GM21723 (cell line): ENCODE results near the gene ECM2.
"Not testable (repeated sequence)": the region's sequence is repeated elsewhere in the genome, so short reads cannot be mapped to it uniquely, and the experiment has no call there.

Experiments used
- ATAC-seq: cut with Tn5 transposase; IDR thresholded peaks from one replicate; pipeline ENCODE4 v1.9.1; 2021; ENCODE audit warnings: mild to moderate bottlenecking, moderate library complexity; ENCODE audit not compliant: unreplicated experiment

Gene ECM2

DNA sequence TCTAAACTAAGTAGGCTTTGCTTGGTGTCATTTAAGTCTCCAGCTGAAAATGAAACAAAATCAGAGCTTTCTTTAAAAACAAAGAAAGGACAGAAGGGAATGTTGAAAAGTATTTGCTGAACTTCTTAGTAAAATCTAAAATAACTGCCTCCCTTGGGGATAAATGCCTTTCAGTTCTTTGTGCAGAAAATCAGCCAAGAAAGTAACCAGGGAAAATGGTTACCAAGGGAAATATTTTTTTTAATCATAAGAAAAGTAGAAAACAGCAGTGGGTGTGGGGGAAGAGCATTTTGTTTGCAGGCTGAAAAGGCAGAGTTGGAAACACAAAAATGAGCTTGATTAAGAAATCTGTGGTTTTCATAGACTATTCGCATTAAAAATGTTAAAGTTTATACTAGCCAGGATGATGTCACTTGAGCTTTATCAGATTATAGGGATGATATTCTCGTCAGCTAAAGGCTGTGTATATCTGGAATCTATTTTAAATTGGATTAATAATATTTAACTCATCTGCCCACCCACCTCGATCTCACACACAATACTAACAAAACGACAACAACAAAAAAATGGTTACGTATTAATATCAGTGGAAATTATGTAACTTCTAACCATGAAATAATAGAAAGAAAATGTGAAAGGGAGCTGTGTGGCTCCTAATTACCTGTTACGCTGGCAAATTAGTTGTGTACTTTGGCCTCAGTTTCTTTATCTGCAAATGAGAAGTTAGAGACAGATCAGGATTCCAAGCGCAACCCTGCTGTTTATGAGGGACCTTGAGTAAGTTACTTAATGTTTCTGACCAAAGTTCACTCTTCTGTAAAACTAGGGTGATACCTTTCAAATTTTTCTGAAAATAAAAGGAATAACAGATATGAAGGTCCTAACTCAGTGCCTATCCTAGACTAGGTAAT, at the start of gene ECM2:
TSS of gene ECM2 (minus strand) at position 51 of the 911 bp plus-strand sequence. CDS start 13,124 bp downstream, outside the sequence.
- no peak for ATAC-seq

DNA sequence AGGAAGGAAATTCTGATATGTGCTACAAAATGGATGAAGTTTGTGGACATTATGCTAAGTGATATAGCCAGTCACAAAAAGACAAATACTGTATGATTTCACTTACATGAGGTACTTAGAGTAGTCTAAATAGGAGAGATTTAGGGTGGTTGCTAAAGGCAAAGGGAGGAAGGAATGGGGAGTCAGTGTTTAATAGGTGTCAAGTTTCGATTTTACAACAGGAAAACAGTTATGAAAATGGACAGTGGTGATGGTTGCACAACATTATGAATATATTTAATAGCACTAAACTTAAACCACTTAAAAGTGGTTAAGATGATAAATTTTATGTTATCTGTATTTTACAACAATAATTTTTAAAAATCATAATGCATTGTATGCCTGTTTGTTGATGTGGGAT, 40.4 kb upstream of the ECM2 start:
- ATAC-seq = no peak

DNA sequence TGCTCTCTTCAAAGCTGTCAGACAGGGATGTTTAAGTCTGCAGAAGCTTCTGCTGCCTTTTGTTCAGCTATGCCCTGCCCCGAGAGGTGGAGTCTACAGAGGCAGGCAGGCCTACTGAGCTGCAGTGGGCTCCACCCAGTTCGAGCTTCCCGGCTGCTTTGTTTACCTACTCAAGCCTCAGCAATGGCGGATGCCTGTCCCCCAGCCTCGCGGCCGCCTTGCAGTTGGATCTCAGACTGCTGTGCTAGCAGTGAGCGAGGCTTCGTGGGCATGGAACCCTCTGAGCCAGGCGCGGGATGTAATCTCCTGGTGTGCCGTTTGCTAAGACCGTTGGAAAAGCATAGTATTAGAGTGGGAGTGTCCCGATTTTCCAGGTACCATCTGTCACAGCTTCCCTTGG, 37.8 kb upstream of the ECM2 start:
- not testable (repeated sequence) for ATAC-seq

DNA sequence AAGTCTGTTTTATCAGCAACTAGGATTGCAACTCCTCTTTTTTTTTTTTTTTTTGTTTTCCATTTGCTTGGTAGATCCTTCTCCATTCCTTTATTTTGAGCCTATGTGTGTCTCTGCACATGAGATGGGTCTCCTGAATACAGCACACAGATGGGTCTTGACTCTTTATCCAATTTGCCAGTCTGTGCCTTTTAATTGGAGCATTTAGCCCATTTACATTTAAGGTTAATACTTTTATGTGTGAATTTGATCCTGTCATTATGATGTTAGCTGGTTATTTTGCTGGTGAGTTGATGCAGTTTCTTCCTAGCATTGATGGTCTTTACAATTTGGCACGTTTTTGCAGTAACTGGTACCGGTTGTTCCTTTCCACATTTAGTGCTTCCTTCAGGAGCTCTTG, 36.1 kb upstream of the ECM2 start:
- not testable (repeated sequence) for ATAC-seq

DNA sequence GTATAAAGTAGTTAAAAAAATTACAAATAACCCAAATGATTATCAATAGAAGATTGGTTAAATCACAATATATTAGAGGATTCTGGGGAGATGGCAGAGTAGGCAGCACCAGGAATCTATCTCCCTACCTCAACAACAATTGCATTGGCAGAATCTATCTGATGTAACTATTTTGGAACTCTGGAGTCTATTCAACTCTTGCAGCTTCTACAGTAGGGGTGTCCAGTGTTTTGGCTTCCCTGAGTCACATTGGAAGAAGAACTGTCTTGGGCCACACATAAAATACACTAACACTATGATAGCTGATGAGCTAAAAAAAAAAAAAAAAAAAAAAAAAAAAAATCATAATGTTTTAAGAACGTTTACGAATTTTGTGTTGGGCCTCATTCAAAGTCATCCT, 29.2 kb upstream of the ECM2 start:
- no peak for ATAC-seq

DNA sequence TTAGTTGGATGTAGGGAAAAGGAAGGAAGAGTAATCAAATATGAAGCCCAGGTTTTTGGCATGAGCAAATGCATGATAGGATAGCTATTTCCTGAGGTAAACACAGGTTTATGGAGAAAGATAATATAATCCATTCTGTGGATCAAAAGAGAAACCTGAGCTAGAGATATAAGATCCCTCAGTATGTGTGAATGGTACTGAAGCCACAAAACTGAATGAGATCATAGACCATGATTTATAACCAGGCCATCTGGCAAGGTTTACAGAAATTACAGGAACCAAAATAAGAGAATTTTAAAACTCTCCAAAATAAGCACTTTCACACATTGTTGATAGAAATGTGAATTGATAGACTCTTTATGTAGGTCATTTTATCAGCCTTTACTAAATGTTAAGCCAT, 28.7 kb upstream of the ECM2 start:
- no peak for ATAC-seq

DNA sequence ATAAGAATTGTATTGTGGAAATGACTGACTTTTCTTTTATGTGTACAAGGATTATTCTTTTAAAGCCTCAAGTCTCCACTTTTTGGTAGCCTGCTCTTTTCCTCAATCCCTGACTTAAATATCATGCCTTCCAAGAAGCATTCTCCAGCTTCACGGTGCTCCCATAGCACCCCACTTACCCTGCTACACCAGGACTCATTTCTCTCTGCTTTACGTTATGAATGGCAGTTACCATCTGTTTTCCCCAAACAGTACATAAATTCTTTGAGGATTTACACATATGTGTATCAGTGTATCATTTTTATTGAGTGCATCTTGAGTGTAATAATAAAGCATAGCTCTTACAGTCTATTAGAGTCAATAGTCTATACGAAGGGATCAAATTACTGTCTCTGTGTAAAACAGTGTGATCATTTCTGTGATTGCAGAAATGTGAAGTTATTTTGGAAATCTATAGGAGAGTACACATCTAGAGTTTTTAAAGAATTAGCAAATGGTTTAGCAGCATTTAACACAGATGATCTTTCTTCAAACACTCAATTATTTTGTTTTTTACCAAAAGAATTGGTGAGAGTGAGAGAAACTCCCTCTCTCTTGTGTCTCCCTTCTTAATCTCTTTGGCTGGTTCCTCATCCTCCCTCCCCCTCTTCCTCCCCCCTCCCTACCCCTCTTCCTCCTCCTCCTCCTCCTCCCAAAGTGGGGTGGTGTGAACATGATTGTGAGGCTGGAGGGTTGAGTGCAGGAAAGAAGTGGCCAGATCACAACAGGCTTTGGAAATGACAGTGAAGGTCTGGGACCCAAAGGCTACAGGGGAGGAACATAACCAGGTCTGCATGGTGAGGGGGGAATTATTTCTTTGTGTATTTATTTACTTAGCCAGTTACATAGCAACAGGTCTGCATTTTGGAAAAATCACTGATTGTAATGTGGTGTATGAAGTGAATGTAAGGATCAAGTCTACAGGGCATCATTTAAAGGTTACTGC, 27.6 kb upstream of the ECM2 start:
- ATAC-seq = no peak

DNA sequence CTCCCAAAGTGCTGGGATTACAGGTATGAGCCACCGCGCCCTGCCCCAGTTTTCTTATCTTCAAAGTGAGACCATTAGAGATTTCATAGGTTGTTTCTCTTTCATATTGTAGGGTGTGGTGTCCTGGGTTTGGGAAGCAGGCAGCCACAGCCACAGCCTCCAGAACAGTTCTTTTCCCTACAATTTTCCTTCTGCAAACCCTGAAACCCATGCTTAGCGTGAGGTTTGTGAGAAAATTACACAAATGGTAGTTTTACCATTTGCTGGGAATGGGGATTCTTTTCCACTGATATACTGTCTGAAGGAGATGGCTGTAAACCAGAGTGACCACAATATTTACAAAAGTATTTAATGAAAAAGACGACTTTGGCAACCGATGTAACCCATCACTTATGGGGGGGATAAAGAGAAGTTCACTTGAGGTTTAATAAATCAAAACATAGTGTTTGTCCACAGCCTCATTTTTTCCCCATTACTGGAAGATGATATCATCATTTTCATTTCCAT, 26.7 kb upstream of the ECM2 start:
- ATAC-seq = no peak

DNA sequence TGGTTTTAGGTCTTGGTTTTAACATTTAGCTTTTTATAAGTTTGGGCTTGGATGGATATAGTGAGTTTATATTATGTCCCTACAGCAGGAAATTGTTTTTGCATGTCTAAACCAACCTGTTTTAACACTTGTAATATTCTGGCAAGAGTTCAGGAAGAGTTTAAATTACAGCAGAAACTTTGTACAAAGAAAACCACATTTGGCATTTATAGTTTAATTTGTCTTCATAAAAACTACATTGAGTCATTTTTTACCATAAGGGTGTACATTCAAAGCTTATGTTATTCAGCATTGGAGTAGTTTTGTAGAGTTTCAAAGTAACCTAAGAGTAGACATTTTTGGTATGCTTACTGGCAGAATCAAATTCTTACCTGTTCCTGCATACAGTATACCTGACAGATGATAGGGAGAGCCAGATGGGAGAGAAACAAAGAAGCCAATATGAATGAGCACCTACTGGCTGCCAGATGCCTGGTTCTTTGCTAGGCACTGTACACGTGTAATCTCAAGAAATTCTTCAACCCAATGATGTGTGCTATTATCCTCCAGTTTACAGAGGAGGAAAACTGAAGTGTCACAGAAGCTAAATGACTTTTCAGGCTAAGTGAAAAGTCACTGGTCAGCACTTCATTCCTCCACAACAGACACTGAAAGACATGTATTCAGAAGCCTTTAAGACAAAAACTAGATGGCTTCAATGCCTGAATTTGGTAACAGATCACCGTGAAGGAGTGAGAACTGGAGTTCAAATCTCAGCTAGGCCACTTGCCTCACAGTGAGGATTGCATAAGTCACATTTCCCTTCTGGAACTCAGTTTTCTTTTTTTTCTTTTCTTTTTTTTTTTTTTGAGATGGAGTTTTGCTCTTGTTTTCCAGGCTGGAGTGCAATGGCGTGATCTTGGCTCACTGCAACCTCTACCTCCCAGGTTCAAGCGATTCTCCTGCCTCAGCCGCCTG, 25.9 kb upstream of the ECM2 start:
- no peak for ATAC-seq

DNA sequence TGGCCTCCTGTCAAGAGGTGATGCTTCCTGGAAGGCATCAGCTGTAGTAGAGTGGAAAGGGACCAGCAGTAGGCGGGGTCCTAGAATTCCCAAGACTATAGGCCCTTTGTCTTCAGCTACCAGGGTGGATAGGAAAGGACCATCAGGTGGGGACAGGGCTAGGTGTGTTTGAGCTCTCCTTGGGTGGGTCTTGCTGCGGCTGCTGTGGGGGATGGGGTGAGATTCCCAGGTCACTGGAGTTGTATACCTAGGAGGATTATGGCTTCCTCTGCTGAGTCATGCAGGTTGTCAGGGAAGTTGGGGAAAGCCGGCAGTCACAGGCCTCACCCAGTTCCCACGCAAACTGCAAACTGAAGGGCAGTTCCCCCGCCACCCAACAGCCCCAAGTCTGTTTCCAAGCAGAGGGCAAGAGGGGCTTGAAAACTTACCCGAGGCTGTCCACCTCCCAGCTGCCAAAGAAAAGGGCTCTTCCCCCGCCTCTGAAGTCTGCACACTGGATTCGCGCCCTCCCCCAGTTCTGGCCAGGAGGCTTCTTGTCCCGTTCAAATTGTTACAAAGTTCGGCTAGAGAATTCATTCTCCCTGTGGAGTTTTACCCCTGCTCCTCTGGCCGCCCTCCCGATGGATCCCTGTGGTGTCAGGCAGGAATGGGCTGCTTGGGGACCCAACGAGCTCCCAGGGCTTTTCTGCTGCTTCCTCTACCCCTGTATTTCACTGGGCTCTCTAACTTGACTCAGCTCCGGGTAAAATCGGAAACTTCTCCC, 23.0 kb upstream of the ECM2 start:
- ATAC-seq = no peak

DNA sequence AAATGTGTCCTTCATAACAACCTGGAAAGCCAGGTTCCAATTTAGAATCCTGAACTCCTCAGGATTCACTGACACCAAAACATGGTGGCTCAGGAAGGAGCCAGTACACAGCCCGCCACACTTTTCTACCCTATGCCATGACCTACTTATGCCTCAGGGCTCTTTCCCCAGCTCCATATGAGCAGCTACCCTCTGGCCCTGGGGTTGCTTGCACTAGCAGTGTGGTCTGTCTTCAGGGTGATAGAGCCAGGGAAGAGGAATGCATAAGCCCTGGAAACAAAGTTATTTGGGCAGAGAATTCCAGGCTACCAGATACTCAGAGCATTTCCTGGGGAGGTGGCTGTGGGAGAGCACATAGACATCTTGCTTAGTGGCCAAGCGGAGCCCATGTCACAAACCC, 15.0 kb upstream of the ECM2 start:
- ATAC-seq = no peak

DNA sequence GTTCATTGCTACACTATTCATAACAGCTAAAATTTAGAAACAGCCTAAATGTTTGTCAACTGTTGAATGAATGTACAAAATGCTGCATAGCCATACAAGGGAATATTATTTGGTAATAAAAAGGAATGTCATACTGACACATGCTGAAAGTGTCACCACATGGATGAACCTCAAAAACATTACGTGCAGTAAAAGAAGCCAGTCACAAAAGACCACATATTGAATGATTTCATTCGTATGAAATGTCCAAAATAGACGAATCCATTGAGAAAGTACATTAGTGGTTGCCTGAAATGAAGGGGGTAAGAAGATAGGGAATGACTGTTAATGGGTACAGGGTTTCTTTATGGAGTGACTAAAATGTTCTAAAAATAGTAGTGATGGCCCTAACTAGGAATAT, 11.6 kb upstream of the ECM2 start:
- no peak for ATAC-seq

DNA sequence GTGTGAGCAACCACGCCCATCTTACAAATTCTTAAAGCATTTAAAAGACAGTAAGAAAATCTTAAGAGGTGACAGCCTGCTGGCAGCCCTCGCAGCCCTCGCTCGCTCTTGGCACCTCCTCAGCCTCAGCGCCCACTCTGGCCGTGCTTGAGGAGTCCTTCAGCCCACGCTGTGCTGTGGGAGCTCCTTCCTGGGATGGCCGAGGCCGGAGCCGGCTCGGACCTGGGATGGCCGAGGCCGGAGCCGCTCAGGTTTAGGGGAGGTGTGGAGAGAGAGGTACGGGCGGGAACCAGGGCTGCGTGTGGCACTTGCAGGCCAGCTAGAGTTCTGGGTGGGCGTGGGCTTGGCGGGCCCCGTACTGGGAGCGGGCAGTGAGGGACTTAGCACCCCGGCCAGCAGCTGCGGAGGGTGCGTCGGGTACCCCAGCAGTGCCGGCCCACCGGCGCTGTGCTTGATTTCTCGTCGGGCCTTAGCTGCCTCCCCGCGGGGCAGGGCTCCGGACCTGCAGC, 9.3 kb upstream of the ECM2 start:
- no peak for ATAC-seq

DNA sequence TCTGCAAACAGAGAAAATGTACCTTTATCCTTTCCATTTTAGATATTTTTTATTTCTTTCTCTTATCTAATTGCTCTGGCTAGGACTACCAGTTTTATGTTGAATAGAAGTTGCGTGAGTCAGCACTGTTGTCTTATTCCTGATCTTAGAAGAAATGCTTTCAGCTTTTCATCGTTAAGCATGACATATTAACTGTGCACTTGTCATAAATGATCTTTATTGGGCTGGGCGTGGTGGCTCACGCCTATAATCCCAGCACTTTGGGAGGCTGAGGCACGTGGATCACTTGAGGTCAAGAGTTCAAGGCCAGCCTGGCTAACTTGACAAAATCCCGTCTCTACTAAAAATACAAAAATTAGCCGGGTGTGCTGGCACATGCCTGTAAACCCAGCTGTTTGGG, 8.2 kb upstream of the ECM2 start:
- no peak for ATAC-seq

DNA sequence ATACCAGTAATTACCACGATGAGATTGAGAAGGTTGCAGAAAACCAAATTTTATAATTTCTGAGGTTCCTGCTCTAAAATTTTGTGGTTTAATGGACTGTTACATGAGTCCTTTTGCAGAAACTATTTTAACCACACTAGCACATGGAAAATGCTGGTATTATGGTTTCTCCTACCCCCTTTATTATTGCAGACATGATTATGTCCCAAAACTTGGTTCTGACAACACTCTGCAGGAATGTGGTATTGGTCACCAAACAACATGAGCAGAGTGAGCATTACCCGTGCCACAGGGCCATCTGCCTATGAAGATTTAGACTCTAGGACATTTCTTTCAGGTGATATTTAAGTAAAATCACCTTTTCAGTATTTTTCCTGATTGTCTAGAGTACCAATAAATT, 2.8 kb upstream of the ECM2 start:
- ATAC-seq = no peak

DNA sequence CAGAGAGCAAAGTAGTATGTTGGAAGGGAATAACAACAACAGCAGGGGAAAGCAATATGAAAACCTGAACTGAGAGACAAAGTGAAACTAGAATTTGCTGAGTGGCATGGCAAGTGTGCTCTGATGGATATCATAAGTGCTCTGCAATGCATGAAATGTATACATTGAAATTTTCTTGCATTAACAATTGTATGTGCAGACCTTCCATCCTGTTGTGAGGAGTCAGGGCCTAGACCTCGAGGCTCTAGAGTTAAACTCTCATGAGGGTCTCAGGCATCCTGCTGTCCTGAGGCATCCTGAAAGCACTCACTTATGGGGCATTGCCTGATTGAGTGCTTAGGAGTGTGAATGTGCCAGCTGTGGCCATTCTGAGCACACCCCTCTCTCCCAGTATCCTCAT, 1.1 kb downstream of the ECM2 start:
- peak; percentile 81 for ATAC-seq

DNA sequence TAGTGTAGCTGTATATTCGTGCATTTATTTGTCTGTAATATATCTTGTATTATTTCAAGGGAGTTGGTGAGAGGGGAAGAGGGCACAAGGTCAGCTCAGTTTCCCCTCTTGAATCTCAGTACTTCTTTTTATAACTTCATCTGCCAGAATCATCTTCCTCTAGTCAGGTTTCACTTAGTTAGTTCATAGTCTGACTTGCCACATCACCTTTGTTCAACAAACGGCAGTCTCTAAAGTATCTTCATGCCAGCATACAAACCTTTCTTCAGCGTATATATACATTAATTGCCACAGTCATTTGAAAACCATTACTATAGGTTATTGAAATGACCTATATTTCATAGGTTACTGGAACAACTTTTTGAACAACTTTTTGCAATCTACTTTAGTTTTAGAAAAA, 1.6 kb downstream of the ECM2 start:
- ATAC-seq = peak; percentile 49

DNA sequence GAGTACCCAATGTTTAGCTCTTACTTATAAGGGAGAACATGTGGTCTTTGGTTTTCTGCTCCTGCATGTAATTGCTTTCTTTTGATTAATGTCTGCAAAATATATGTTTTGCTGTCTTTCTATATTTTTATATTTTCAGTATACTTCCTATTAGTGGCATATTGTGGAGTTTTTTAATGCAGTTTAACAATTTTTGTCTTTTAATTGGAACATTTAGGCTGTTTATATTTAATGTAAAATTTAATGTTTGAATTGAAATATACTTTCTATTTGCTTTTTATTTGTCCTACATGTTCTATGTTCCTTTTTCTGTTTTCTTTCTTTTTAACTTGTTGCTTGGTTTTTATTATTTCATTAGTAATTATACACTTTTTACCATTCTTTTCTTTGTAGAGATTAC, 4.9 kb downstream of the ECM2 start:
- ATAC-seq = no peak

DNA sequence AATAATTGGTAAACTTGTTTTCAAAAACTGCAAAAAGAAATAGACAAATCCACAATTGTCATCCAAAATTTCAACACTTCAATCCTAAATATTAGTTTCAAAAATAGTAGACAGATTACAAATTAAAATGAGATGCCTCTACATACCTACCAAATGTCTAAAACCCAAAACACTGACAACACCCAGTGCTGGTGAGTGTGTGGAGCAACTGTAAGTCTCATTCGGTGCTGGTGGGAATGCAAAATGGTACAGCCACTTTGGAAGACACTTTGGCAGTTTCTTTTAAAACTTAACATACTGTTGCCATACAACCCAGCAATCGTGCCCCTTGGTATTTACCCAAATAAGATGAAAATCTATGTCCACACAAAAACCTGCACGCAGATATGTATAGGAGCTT, 6.7 kb downstream of the ECM2 start:
- ATAC-seq = no peak

DNA sequence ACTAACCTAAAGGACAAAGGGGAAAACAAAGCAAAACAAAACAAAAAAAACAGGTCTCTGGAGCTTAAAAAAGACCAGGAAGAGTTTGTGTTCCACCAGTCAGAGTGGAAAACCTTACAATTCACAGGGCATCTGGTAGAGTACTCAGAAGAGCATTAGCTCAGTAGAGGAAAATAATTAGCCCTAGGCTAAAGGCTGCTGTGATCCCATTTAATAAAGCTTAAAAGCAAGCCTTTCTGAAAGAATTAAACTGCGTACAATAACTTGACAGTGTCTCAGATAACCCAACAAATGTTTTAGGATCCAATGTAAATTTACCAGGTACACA, 7.3 kb downstream of the ECM2 start:
- ATAC-seq = no peak
